Endothelial cell of hepatic sinusoid (primary cell): ENCODE results near the gene PNKP.

Experiments used
- in situ Hi-C: cut with HindIII; loops from 2 replicates; pipeline ENCODE4 v1.10.0; 2017; ENCODE audit warnings: low sequenced_read_pairs

The PNKP gene

DNA sequence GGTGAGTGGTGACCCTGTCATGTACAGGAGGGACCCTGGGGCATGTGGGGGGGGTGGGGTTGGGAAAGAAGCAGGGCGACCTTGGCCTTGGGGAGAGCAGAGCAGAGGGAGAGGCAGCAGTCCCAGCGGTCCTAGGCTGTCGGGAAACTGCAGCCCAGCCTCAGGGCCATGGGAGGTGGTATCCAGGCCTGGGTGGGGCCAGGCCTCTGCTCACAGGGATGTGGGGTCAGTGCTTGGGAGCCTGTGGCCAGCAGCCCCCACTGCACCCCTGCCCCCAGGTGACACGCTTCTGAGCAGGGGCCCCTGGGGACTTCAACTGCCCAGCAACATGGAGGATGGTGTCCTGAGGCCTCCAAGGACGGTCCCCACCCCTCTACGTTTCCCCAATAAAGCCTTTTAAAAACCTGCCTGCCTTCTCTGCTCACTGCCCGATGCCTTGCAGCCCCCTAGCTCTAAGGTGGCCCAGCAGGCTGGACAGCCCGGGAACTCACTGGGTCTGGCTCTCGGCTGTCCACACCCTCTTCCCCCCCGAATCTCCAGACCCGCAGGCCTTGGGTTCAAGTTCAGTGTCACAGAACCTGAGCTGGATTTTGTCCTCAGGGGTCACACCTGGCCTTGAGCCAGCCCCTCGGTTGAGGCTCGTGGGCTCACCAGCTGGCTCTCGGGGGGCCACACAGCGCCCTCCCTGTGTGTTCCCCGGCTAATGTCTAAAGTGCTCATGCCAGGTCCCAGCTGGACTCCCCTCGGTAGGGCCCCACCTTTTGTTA, 6.9 kb downstream of the PNKP start:
- in situ Hi-C loops, result no loop called here

DNA sequence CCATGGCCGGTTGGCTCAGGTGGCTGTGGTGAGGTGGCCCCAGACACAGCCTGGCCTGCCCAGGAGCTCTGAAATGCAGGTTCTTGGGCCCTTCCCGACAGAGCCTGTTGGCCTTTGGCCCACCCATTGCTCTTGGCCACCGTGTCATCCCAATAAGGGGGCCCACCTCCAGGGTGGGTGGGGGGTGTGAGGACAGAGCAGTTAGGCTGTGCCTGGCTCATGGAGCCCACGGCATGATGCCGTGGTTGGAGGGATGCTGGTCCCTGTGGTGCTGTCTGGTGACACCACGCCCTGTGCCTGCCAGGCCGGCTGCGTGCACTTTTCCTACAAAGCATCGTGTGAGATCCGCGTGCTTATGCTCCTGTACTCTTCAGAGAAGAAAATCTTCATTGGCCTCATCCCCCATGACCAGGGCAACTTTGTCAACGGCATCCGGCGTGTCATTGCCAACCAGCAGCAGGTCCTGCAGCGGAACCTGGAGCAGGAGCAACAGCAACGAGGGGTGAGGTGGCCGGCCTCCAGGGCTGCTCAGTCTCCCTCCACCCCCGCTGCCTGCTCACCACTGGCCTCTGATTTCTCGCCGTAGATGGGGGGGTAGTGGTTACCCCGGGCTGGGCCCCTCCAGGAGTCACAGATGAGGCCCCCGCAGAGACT, 7.6 kb downstream of the PNKP start:
- in situ Hi-C loops, result no loop called here

DNA sequence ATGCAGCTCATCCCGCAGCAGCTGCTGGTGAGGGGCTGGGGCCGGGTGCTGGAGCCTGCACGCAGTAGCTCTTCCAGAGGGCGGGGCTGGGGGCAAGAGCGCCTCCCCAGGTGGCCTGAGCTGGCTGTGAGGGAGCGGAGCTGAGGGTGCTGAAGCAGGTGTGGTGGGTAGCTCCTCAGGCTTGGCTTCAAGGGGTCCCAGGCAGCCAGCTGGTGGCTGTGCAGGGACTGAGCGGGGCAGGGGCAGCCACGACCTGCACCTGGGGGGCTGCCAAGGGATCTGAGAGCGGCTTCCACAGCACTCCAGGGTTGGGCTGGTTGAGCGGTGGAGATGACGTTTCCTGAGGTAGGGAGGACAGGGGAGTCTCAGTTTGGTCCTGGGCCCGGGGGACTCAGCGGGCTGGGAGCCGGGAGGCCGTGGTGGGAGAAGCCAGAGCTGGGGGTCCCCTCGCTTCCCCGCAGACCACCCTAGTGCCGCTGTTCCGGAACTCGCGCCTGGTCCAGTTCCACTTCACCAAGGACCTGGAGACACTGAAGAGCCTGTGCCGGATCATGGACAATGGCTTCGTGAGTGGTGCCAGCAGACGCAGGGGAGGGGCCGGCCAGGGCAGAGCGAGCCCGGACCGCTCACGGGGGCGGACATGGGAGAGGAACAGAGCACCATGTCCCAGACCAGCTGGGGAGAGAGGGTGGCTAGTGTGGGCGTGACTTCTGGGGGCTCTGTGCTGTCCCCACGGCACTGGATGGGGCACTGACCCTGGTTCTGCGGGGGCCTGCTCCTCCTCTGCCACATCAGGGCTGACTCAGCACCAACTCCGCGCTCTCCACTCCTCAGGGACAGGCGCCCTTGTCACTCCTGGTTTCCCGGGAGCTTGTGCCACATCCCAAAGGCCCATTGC, 9.0 kb downstream of the PNKP start:
- in situ Hi-C loops, result no loop called here

DNA sequence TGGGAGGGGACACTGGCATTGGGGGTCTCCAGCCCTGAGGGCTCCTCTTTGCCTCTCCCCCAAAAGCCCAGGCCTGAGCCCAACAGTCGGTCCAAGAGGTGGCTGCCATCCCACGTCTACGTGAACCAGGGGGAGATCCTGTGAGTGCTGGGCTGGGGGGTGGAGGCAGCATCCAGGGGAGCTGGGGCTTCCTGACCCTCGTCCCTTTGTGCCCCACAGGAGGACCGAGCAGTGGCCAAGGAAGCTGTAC, 9.6 kb downstream of the PNKP start:
- in situ Hi-C loops, result no loop called here

DNA sequence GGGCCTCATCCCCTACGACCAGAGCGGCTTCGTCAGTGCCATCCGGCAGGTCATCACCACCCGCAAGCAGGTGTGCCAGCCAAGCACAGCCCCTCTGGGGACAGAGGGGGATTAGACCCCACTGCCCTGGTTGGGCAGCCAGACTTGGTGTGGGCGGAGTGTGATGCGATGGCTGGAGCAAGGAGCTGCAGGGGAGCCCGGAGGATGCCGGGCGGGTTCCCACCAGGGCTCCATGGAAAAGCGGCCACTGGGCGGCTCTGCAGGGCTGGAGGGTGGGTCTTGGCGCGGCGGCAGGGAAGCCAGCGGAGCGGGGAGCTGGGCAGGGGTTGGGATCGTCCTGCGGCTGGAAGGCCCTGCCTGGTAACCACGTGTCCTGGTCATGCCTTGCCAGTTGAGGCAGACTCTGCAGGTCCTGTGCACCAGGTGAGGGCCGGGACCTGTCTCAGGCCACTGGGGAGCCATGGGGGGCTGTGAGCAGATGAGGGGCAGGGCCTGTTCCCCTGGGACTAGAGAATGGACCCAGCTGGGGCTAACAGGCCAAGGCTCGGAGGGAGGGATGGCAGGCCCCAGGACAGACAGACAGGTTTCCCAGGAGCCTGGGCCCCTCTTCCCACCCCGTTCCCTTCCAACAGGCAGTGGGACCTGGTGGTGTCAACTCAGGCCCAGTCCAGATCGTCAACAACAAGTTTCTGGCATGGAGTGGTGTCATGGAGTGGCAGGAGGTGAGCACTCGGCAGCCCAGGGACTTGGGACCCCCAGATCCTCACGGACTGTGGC, 10.1 kb downstream of the PNKP start:
- in situ Hi-C loops, result no loop called here

DNA sequence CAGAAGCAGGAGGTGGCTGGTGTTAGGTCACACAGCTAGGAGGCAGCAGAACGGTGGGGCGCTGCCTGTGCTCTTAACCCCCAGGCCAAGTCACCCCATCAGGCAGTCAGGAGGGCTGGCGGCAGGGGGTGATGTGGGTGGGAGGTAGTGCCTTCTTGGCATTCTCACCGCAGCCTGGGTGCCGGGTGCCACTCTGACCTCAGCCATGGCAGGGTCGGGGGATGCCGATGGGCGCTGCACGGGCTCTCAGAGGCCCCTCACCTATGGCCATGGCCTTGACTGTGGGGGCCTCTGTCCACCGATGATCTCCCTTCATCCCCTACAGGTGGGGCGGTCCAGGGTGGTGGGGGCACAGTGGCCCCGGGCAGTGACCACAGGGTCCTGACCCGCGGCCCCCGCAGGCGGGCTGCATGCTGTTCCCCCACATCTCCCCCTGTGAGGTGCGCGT, 10.8 kb downstream of the PNKP start:
- in situ Hi-C loops, result no loop called here

DNA sequence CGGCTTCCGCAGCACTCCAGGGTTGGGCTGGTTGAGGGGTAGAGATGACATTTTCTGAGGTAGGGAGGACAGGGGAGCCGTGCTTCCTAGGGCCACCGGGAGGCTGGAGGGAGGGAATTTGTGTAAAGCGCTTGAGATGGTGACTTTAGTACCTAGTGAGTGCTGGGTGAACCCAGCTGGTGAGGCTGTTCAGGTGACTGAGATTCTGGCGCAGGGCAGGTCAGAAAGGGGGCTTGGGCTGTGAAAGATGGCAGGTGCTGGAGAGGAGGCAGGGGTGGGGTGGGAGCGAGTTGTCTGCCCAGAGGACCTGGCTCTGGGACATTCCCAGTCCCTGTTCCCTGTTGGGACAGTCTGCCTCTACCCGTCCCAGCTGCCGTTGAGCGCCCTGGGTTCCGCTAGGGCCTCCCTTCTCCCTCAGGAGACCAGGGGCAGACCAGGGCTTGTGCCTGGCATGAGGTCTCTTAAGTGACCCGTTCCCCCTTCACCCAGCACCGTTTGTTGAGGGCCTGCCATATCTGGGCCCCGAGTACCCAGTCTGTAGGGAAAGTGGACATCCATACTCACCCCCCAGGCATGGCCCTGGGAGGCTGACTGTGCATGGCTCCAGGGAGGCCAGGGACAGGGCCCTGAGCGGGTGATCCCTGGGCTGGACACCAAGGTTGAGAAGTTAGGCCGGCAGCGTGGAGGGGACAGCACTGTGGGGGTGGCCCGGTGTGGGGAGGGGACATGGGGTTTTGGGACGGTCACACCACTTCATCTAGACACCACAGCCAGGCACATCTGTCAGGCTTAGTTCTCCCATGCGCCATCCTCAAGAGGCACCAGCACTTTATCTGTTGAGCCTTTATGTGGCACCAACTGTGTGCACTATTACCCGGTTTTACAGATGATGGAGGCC, 11.5 kb downstream of the PNKP start:
- in situ Hi-C loops, result no loop called here

DNA sequence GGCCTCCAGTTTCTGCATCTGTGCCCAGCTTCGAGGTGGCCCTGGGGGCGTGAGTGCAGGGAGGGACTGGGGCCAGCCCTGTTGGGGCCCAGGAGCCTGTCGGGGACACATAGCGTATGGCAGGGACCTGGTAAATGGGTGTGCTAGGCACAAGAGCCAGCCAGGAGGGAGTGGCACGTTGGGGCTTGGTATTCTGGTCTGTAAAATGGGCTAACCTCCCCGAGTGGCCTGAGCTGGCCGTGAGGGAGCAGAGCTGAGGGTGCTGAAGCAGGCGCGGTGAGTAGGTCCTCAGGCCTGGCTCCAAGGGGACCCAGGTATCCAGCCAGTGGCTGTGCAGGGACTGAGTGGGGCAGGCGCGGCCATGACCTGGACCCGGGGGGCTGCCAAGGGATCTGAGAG, 12.1 kb downstream of the PNKP start:
- in situ Hi-C loops, result no loop called here

DNA sequence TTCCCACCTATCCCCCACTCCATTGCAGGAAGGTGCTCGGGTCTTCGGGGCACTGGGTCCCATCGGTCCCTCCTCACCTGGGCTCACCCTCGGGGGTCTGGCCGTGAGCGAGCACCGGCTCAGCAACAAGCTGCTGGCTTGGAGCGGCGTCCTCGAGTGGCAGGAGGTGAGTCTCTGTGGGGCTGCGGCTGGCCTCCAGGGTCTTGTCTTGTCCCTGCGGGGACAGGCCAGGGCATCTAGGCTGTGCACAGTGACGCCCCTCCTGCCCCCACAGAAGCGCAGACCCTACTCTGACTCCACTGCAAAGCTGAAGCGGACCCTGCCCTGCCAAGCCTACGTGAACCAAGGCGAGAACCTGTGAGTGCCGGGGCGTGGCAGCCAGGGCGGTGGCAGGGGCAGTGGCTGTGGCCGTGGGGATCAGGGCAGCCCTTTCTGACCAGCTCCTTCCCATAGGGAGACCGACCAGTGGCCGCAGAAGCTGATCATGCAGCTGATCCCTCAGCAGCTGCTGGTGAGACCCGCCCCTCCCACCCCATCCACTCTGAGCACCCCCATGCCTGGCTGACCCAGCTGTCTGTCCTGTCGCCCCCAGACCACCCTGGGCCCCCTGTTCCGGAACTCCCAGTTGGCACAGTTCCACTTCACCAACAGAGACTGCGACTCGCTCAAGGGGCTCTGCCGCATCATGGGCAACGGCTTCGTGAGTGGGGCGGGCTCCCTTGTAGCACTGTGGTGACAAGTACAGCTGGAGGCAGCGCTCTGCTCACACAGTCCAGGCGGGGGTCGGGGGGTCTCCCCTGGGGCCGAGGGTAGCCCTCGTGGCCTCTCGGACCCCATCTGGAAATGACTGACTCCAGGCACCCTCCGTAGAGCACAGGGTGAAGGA, 12.8 kb downstream of the PNKP start:
- in situ Hi-C loops, result loop anchor here (5.0 kb wide), 2 partner anchors 38 to 102 kb away; no protein-coding TSS in a partner anchor

DNA sequence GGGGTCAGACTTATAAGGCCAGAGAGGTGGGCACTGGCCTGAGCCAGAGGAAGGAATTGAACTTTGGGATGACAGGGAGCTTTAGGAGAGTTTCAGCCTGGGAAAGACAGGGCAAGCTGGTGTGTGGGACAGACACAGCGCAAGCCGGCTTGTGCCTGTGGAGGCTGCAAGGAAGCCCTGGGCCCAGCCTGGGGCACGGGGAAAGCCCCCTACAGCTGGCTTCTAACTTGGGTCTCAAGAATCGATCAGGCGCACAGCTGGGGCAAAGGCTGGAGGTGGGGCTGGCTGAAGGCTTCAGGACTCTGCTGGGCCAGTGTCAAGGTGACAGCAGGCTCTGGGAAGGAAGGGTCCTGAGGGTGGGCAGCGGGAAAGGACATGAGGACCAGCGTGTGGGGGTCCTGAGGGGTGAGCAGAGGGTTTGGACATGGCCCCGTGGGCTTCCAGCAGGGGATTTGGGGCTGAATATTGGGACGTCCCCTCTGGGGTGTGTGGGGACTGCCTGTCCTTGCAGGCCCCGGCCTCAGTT, 13.5 kb downstream of the PNKP start:
- in situ Hi-C loops, result loop anchor here (5.0 kb wide), 2 partner anchors 38 to 102 kb away; no protein-coding TSS in a partner anchor

DNA sequence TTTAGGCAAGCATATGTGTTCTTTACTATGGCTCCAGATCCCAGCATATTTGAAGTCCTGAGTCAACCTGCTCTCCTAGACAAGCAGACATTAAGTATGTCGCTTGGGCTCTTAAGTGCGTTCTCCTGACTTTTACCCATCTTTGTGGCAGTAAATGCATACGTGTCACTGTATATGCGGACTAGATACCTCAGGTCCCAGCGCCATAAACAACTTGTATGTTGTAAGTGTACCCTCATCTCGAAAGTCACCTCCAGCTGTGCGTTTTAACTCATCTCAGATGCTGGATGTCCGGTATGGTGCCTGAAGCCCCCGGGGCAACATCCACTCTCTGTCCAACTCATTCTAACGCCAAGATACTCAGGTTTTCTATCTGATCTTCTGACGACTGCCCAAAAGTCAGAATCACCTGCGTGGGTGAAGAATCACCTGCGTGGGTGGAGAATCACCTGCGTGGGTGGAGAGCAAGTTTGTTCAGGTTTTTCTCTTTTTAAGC, 14.7 kb downstream of the PNKP start:
- in situ Hi-C loops, result loop anchor here (5.0 kb wide), 2 partner anchors 40 to 100 kb away; no protein-coding TSS in a partner anchor

DNA sequence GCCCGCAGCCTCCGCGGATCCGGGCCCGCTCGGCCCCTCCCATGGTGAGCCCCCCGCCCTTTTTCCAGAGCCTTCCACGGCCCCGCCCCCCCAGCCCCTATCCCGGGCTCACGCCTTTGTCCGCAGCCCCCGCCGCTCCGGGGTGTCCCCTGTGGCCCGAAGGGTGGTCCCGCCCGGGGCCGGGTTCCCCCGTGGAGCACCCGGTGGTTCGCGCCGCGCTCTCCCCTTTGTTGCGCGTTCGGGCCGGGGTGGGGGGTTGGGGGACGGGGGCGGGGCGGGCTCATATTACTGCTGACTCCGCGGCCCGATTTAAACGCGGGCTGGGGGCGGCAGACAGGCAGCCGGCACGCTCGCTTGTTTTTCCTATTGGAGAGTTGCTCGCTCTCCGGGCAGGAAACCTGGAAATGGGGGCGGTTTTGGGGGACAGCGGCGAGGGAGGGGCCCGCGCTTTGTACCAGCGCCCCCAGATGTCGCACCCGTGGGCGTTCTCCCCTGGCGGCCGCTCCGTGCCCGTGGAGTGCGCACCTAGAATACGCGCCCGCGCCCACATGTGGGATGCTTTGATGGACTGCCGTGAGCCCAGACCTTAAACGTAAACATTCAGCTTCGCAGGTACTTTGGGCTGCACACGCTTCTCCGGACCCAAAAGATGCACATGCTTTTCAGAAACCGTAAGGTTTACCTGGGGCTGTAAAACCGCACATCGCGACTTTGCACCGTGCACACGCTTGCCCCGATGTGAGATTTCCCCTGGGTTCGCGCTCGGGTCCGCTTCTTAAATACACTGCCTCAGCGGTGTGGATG, 15.7 kb downstream of the PNKP start:
- in situ Hi-C loops, result loop anchor here (5.0 kb wide), 2 partner anchors 41 to 99 kb away; no protein-coding TSS in a partner anchor

DNA sequence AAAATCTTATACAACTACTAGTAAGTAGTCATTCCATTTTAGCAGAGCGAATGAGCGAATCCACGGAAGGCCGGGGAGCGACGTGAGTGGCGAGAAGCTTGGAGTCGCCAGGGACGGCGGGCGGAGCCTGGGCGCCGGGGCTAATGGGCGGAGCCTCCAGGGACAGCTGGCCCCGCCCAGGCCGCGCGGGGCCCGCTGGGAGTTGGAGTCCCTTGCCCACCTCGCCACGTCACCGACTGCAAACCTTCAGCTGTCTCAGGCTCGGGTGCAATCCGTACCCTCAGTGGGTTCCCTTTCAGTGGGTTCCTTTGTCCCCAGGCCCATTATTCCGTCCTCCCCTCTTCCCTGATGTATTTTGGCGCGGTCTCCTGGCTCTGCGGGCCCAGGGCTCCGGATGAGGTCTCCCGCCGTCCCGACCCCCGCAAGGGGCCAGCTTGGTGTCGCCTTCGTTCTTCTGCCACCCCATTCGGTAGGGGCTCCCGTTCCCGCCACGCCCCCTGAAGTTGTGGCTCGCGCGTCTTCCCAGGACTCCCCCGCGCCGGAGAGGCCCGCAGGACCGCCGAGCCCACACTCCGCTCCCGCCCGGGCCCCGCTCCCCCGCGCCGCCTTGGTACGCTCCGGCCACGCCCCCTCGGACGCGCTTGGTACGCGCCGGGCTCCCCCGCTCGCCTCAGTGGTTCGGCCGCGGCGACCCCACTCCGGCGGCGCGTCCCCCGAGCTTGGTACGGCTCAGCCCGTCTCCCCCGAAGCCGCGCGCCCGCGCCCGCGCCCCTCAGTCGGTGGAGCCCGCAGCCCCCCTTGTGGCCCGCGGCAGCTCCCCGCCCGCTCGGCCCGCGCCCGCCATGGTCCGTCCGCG, 16.7 kb downstream of the PNKP start, which contains the start of gene PTOV1:
PTOV1 (plus strand) TSS at position 673 of the 856 bp plus-strand sequence.
- in situ Hi-C loops, result loop anchor here (5.0 kb wide), 2 partner anchors 42 to 98 kb away; no protein-coding TSS in a partner anchor

DNA sequence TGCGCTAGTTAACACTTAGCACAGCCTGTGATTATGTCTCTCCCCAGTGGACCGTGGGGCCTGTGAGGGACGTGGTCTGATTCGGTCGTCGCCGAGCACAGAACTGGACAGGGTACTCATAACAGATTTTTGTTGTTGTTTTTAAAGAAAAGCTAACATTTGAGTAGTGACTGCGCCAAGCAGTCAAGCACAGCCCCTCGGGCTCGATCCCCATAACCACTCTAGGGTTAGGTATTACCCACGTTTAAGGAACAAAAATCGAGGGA, 17.2 kb downstream of the PNKP start:
- in situ Hi-C loops, result loop anchor here (5.0 kb wide), 2 partner anchors 42 to 98 kb away; no protein-coding TSS in a partner anchor

DNA sequence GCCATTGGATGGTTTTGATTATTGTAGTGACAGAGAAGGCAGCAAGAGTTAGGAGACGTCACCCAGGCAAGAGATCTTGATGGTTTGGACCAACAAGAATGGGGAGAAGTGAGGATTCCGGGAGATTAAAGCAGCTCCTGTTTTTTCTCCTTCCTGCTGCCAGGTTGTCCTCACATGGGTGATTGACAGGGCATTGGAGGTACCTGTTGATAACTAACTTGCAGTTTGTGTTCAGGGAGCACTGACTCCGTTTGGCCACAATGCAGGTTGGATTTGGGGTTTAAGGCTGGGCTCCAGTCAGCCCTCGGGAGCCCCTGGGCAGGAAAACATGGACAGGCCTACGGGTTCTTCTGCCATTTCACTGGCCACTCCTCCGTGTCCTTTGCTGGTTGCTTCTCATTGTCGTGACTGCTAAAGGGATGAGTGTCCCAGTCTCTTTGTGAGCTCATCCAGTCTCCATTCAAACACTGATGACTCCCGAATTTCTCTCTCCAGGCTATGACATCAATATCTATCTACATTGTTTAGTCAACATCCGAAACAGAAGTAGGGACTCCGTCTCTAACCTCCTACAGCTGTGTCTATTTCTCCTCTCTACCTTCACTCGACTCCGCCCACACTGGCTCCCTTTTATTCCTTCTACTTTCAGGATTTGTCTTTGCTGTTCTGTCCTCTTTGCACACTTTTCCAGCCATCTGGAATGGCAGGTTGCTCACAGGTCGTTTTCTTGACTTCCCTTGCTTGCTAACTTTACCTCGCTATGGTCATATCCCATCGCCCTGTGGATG, 17.7 kb downstream of the PNKP start:
- in situ Hi-C loops, result loop anchor here (5.0 kb wide), 2 partner anchors 43 to 97 kb away; no protein-coding TSS in a partner anchor

DNA sequence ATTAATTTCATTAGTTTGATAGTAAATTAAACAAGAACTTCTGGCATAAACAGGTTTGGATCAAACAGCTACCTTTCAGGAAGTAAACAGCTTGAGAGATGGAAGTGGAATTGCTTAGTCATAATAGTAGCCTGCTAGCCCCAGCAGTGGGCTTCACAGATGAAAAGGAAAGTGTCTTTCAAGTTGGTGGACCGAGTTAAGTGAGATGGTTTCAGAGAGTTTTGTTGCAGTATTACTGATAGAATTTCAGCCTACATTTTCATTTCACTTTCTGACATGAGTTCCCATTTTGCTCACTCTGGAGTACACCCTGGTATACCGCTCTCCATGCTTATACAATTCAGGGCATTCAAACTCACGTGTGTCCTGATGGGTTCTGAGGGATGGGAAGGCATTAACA, 18.4 kb downstream of the PNKP start:
- in situ Hi-C loops, result no loop called here
